ENCODE measurements around the gene ADAMTS4. TPM values are rescaled to one million over a fixed set of nuclear protein-coding genes. Genes with fewer than 3 reads are reported as not detected.

Gene ADAMTS4
- 6.5 and 12.2 TPM in 2 replicates for total RNA-seq

GRCh38 chr1:161198897-161199431, at the start of gene ADAMTS4:
TSS of gene ADAMTS4 (minus strand) at chr1:161199054. CDS start at chr1:161198627, 427 bp downstream.

GRCh38 chr1:161238039-161238473, 39.2 kb upstream of the ADAMTS4 start, which contains the start of gene NR1I3:
TSS of gene NR1I3 (minus strand) at chr1:161238203. CDS start at chr1:161236565, 1,638 bp downstream.

GRCh38 chr1:161225534-161226319, 26.9 kb upstream of the ADAMTS4 start, which contains the start of gene TOMM40L:
TSS of gene TOMM40L (plus strand) at chr1:161226060. CDS start at chr1:161226490, 430 bp downstream.

GRCh38 chr1:161215076-161215475, 16.2 kb upstream of the ADAMTS4 start, which contains the start of gene FCER1G:
TSS of gene FCER1G (plus strand) at chr1:161215295. CDS start at chr1:161215322, 27 bp downstream.

GRCh38 chr1:161201836-161202712, 3.2 kb upstream of the ADAMTS4 start, which contains the start of gene NDUFS2:
TSS of gene NDUFS2 (plus strand) at chr1:161202367. CDS start at chr1:161202386, 19 bp downstream.

GRCh38 chr1:161177112-161177935, 21.5 kb downstream of the ADAMTS4 start, which contains the start of gene B4GALT3:
TSS of gene B4GALT3 (minus strand) at chr1:161177507. CDS start at chr1:161176060, 1,447 bp downstream.

GRCh38 chr1:161165742-161166668, 32.8 kb downstream of the ADAMTS4 start, which contains the start of gene PPOX:
TSS of gene PPOX (plus strand) at chr1:161166426. CDS start at chr1:161166848, 422 bp downstream.

GRCh38 chr1:161159087-161159912, 39.6 kb downstream of the ADAMTS4 start, which contains the start of gene USP21:
TSS of gene USP21 (plus strand) at chr1:161159500. CDS start at chr1:161160641, 1,141 bp downstream.

GRCh38 chr1:161153682-161154337, 45.0 kb downstream of the ADAMTS4 start, which contains the start of gene UFC1:
TSS of gene UFC1 (plus strand) at chr1:161153978. CDS start at chr1:161153998, 20 bp downstream.

Other genes with a start within 250 kb of the ADAMTS4 start
- not detected in 2 replicates for gene ITLN2, start 244.2 kb downstream of the ADAMTS4 start, total RNA-seq
- gene F11R, start 177.9 kb downstream of the ADAMTS4 start, total RNA-seq: 13.0 and 20.9 TPM in 2 replicates
- 0.49 and 6.0 TPM in 2 replicates for gene TSTD1, start 160.1 kb downstream of the ADAMTS4 start, total RNA-seq
- 49.8 and 57.2 TPM in 2 replicates for gene USF1, start 153.1 kb downstream of the ADAMTS4 start, total RNA-seq
- gene ARHGAP30, start 129.2 kb downstream of the ADAMTS4 start, total RNA-seq: 1.8 TPM in 1 of 2 replicates, not detected in the other
- gene NECTIN4, start 109.5 kb downstream of the ADAMTS4 start, total RNA-seq: not detected in 2 replicates
- gene KLHDC9, start 100.7 kb downstream of the ADAMTS4 start, total RNA-seq: 0.16 and 7.6 TPM in 2 replicates
- 32.1 and 40.5 TPM in 2 replicates for gene PFDN2, start 81.0 kb downstream of the ADAMTS4 start, total RNA-seq
- 26.2 and 30.7 TPM in 2 replicates for gene NIT1, start 80.9 kb downstream of the ADAMTS4 start, total RNA-seq
- gene DEDD, start 66.4 kb downstream of the ADAMTS4 start, total RNA-seq: 22.7 and 22.8 TPM in 2 replicates
- 60.6 and 78.7 TPM in 2 replicates for gene UFC1, start 45.1 kb downstream of the ADAMTS4 start, total RNA-seq
- 7.3 and 7.4 TPM in 2 replicates for gene USP21, start 39.6 kb downstream of the ADAMTS4 start, total RNA-seq
- gene PPOX, start 32.6 kb downstream of the ADAMTS4 start, total RNA-seq: 13.4 TPM in 2 replicates
- gene B4GALT3, start 21.5 kb downstream of the ADAMTS4 start, total RNA-seq: 15.3 and 17.0 TPM in 2 replicates
- gene NDUFS2, start 3.3 kb upstream of the ADAMTS4 start, total RNA-seq: 82.5 and 92.6 TPM in 2 replicates
- not detected in 2 replicates for gene FCER1G, start 16.2 kb upstream of the ADAMTS4 start, total RNA-seq
- not detected in 2 replicates for gene APOA2, start 24.6 kb upstream of the ADAMTS4 start, total RNA-seq
- 6.0 and 6.9 TPM in 2 replicates for gene TOMM40L, start 27.0 kb upstream of the ADAMTS4 start, total RNA-seq
- gene NR1I3, start 39.1 kb upstream of the ADAMTS4 start, total RNA-seq: not detected in 2 replicates
- not detected in 2 replicates for gene PCP4L1, start 59.7 kb upstream of the ADAMTS4 start, total RNA-seq
- gene MPZ, start 110.9 kb upstream of the ADAMTS4 start, total RNA-seq: 0.90 and 1.1 TPM in 2 replicates
- gene SDHC, start 115.3 kb upstream of the ADAMTS4 start, total RNA-seq: 19.9 and 38.8 TPM in 2 replicates
- not detected in 2 replicates for gene CFAP126, start 168.8 kb upstream of the ADAMTS4 start, total RNA-seq

Measured in cardiac atrium fibroblast (primary cell).